ENCODE results near the gene HIVEP3. TPM values are rescaled to one million over a fixed set of nuclear protein-coding genes. Genes with fewer than 3 reads are reported as not detected.
A peak's percentile ranks its signal among the peaks of the same experiment; 100 is the strongest.

The HIVEP3 gene
- total RNA-seq, 2 donors from 2014 or later, result 4.7 to 5.8 TPM

DNA sequence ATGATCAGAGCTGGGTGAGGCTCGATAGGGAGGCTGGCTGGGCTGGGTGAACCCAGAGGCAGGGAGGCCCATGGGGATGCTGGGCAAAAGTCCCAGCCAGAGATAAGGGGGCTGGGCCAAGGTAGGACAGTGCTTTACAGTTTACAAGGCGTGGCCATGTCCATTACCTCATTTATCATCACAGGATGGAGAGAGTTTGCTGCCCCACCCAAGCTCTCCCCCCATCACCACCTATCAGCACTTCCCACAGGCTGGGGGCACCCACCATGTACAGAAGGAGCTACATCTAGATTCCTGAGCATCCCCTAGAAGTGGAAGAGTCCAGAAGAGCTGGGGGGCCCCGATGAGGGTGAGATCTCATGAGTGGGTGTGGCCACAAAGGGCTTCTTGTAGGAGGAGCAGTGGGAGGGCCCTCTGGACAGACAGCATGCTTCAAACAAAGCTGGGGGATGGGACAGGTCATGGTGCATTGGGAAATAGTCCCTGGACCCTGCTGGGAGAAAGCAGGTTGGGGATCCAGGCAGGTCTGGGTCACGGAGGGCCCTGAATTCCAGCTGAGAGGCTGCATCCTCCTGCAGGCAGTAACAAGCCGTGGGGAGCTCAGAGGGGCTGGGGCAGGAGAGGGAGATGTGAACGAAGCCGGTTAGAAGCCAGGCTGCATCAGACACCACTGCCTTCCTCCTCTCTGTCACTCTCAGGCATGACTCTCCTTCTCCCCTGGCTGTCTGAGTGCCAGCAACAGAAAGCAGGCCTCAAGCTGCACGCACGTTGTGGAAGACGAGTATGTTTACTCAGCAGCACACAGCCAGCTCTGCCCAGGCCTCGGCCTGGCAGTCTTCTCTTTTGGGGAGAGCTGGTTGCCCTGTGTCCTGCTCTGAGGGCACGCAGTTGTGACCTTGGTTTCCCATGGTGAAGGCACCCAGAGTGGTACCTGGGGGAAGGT is 202.3 kb downstream of the HIVEP3 start:
- peaks cover 0 to 38% of the 10 kb centered on the region in 2 donors for H3K4me1 ChIP-seq
- no peaks in the 10 kb centered on the region for H3K9me3 ChIP-seq
- TF ChIP-seq, protein P1, sequence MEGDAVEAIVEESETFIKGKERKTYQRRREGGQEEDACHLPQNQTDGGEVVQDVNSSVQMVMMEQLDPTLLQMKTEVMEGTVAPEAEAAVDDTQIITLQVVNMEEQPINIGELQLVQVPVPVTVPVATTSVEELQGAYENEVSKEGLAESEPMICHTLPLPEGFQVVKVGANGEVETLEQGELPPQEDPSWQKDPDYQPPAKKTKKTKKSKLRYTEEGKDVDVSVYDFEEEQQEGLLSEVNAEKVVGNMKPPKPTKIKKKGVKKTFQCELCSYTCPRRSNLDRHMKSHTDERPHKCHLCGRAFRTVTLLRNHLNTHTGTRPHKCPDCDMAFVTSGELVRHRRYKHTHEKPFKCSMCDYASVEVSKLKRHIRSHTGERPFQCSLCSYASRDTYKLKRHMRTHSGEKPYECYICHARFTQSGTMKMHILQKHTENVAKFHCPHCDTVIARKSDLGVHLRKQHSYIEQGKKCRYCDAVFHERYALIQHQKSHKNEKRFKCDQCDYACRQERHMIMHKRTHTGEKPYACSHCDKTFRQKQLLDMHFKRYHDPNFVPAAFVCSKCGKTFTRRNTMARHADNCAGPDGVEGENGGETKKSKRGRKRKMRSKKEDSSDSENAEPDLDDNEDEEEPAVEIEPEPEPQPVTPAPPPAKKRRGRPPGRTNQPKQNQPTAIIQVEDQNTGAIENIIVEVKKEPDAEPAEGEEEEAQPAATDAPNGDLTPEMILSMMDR (IDR thresholded peaks at IDR 0.05), result no peak
- no peaks in the 10 kb centered on the region for H3K27me3 ChIP-seq
- H3K36me3 ChIP-seq, result no peaks in the 10 kb centered on the region
- H3K4me3 ChIP-seq, result no peak overlapping the region
- H3K27ac ChIP-seq, result no peak overlapping the region
- DNase-seq (ENCODE audit: low spot score), result no peak

DNA sequence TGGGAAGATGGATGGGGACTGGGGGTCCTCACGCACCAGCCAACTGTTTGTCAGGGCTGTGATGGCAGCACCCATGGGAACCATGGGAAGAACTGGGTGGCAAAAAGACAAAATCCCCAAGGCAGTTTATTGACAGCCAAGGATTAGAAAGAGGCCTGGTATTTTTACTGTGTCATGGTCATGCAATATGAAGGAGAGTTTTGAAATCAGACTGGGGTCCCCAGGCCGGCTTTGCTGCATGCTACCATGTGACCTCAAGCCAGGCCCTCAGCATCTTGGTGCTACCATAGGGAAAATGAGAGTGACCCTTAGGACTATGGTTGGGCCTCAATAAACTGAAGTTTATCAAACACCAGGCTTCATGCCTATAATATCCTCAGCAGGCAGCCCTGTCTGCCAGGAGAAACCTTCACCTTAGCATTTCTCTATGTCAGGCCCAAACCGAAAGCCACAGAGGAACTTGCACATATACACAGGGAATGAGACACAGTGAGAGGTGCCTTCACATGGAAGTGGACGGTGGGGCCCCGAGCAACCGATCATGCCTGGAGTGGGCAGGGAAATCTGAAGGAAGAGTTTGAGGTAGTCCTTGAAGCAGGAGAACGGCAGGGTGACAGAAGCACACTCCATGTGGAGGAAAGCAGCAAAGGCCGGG is 203.2 kb downstream of the HIVEP3 start:
- TF ChIP-seq, protein P1 (IDR thresholded peaks at IDR 0.05), result no peak
- no peaks in the 10 kb centered on the region for H3K9me3 ChIP-seq
- H3K4me1 ChIP-seq, result peaks cover 0 to 38% of the 10 kb centered on the region in 2 donors
- peak overlapping the region in 1 of 2 donors; percentile 55 for H3K27ac ChIP-seq
- H3K36me3 ChIP-seq, result no peaks in the 10 kb centered on the region
- no peak overlapping the region for H3K4me3 ChIP-seq
- DNase-seq (ENCODE audit: low spot score), result no peak
- no peaks in the 10 kb centered on the region for H3K27me3 ChIP-seq

DNA sequence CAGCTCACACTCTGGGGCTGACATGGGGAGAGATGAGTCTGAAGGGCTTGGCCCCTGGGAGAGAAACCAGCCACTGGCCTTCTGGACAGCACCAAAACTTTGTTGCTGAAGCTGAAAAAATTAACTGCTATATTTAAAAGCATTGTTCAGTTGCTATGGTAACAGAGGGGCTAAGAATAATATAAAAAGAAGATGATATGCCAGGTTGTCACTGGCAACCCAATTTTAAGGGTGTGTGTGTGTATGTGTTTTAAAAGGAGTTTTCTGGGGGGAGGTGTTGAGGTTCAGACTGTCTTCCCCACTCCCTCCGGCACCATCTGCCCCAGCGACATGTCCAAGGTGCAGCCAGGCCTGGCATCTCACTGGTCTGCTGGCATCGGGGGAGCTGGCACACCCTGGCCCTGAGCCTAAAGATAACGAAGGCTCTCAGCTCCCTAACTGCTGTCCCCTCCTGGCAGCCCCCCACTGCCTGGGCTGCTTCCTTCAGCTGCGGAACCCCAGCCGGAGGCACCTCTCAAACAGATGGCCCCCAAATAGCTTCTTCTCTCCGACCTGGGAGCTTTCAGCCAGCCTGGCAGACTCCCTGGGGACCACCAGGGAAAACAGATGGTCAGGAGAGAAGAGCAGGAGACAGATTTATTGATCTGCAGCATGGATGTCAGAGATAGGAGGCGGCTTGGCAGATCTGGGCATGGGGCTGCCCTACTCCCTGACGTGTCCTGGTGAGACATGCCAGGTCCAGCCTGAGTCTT is 203.9 kb downstream of the HIVEP3 start:
- H3K9me3 ChIP-seq, result no peaks in the 10 kb centered on the region
- peaks cover 0 to 38% of the 10 kb centered on the region in 2 donors for H3K4me1 ChIP-seq
- TF ChIP-seq, protein P1 (IDR thresholded peaks at IDR 0.05), result no peak
- no peaks in the 10 kb centered on the region for H3K27me3 ChIP-seq
- DNase-seq (ENCODE audit: low spot score), result no peak
- peak overlapping the region; percentile 32 to 55 for H3K27ac ChIP-seq
- H3K36me3 ChIP-seq, result no peaks in the 10 kb centered on the region
- H3K4me3 ChIP-seq, result no peak overlapping the region

DNA sequence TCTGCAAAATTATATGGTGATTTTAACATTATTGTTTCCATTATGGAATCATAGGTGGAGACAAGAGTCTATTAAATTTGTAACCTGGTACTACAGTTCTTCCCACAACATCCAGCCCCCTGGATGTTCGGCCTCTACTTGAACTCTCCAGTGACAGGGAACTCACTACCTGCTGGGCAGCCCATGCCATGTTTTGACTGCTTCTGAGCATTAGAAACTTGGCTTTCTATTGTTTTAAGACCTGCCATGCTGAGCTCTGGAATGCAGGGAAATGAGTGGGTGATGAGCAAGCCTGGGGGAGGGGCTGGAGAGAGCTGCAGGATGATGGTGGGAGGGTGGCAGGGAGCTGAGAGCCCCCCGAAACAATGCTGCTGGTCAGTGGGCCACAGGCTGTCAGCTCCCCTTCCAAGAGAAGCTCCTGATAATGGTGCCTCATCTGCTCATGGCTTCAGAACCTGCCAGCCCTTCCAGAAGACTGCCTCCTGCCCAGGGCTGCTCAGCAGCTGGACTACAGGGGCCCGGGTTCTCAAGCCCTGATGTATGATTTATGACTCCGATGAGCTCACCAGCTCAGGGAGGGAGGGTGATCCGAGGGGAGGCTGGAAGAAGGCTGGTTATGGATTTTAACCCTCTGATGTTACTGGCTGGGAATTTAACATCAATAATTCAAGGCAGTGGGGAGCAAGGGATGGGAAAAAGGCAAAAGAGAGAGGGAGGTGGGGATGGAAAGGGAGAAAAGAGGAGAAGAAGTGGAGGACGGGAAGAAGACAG is 205.0 kb downstream of the HIVEP3 start:
- Histone ChIP-seq H3K27ac (peak overlapping the region; percentile 61 to 71), H3K9me3 (no peaks in the 10 kb centered on the region), H3K27me3 (no peaks in the 10 kb centered on the region), H3K36me3 (no peaks in the 10 kb centered on the region), H3K4me1 (peaks cover 0 to 38% of the 10 kb centered on the region in 2 donors), H3K4me3 (no peak overlapping the region)
- no peak for DNase-seq (ENCODE audit: low spot score)
- TF ChIP-seq, protein P1 (IDR thresholded peaks at IDR 0.05), result no peak

DNA sequence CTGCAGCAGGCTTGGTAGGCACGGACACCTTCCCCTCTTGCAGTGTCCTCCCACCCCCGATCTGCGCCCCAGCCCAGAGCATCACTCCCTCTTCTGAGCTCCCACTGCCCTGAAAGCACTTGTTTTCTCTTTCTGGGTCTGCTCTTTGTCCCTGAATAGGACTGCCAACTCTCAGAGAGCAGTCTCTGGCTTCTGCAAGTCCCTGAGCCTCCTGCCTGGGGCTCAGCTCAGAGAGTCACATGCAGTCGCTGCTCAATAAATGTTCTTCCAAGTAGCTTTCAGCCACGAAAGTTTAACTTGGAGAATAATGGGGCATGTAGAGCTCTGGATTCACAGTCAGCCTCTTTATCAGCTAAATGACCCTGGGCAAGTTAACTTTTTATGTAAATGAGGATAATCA is 205.6 kb downstream of the HIVEP3 start:
- H3K4me1 ChIP-seq, result peaks cover 0 to 38% of the 10 kb centered on the region in 2 donors
- H3K27me3 ChIP-seq, result no peaks in the 10 kb centered on the region
- TF ChIP-seq, protein P1 (IDR thresholded peaks at IDR 0.05), result no peak
- DNase-seq (ENCODE audit: low spot score), result no peak
- H3K27ac ChIP-seq, result peak overlapping the region; percentile 61 to 71
- no peaks in the 10 kb centered on the region for H3K36me3 ChIP-seq
- no peaks in the 10 kb centered on the region for H3K9me3 ChIP-seq
- no peak overlapping the region for H3K4me3 ChIP-seq

Data from right atrium auricular region (tissue), 2 donors.